Hepatocyte (in vitro differentiated cells): Measurements from ENCODE around the gene SLCO1B3.

Experiments used
- CTCF ChIP-seq: fragments of 200-600 bp; sonication (generic); IDR thresholded peaks from 2 replicates; pipeline ENCODE4 v1.5.1; 2016; ENCODE audit warnings: antibody characterized with exemption, mild to moderate bottlenecking; ENCODE audit not compliant: poor library complexity
- EZH2 ChIP-seq: fragments of 200-600 bp; sonication (generic); IDR thresholded peaks from 2 replicates; pipeline ENCODE4 v1.6.1; 2016; ENCODE audit warnings: antibody characterized with exemption, mild to moderate bottlenecking, borderline replicate concordance
- EZH2phosphoT487 ChIP-seq: fragments of 200-600 bp; sonication (generic); IDR thresholded peaks from one replicate; pipeline ENCODE4 v1.6.1; 2018; ENCODE audit warnings: antibody characterized with exemption, mild to moderate bottlenecking, low read depth, moderate library complexity; ENCODE audit not compliant: unreplicated experiment, severe bottlenecking

DNA sequence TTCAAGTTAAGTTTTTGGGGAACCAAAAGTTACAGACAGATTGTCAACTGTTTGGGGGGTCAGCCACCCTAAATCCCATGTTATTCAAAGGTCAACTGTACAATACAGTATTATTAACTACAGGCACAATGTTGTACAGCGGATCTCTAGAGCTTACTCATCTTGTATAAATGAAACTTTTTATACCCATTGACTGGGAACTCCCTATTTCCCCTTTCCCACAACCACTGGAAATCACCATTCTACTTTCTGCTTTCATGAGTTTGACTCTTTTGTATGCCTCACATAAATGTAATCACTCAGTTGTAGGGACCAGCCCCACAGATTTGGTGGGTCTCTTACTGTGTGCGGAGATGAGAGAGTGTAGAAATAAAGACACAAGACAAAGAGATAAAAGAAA, 57.8 kb downstream of the SLCO1B3 start:
- TF ChIP-seq CTCF (no peak), EZH2phosphoT487 (no peak), EZH2 (no peak)
